HepG2 (cell line): ENCODE measurements around the gene CLIP2.

Experiments
- EP300 ChIP-seq, 3 experiments: sonication (generic) in 1 of 3; formaldehyde crosslinking in 1 of 3; IDR thresholded peaks; 2 replicates each; pipeline versions ENCODE4 v1.5.1 to v1.6.1; 2011 to 2020; ENCODE audit warnings: low read depth in 2 of 3, low read length in 2 of 3, borderline replicate concordance in 1 of 3, improper control_type of control experiment in 1 of 3, mild to moderate bottlenecking in 1 of 3, missing genetic modification reagents in 1 of 3, moderate library complexity in 1 of 3
- NKX3-1 ChIP-seq: sonication (generic); formaldehyde crosslinking; IDR thresholded peaks from 2 replicates; pipeline ENCODE4 v1.5.0; 2020; ENCODE audit warnings: missing genetic modification reagents
- SIN3A ChIP-seq: IDR thresholded peaks from 2 replicates; pipeline ENCODE4 v1.6.1; 2011; ENCODE audit warnings: low read depth, mild to moderate bottlenecking, control low read depth, low read length, borderline replicate concordance
- TCF12 ChIP-seq, 2 experiments: fragments of 450-650 bp in 1 of 2; sonication (generic) in 1 of 2; formaldehyde crosslinking in 1 of 2; IDR thresholded peaks; 2 replicates each; pipeline versions ENCODE4 v1.6.1 to v1.8.0; 2017 to 2022; ENCODE audit warnings: antibody characterized with exemption in 1 of 2, mild to moderate bottlenecking in 1 of 2, missing genetic modification reagents in 1 of 2, moderate library complexity in 1 of 2
- ZFYVE20 ChIP-seq: sonication (generic); formaldehyde crosslinking; IDR thresholded peaks from 2 replicates; pipeline ENCODE4 v1.8.0; 2023; ENCODE audit warnings: low read depth, mild to moderate bottlenecking, moderate library complexity, missing genetic modification reagents, borderline replicate concordance
- ZNF792 ChIP-seq: IDR thresholded peaks from 2 replicates; pipeline ENCODE4 v1.6.1; 2016
- TF ChIP-seq, protein P1 (sequence below): sonication (generic); formaldehyde crosslinking; IDR thresholded peaks from 2 replicates; pipeline ENCODE4 v1.8.0; 2022; ENCODE audit warnings: mild to moderate bottlenecking, missing genetic modification reagents, borderline replicate concordance

DNA sequence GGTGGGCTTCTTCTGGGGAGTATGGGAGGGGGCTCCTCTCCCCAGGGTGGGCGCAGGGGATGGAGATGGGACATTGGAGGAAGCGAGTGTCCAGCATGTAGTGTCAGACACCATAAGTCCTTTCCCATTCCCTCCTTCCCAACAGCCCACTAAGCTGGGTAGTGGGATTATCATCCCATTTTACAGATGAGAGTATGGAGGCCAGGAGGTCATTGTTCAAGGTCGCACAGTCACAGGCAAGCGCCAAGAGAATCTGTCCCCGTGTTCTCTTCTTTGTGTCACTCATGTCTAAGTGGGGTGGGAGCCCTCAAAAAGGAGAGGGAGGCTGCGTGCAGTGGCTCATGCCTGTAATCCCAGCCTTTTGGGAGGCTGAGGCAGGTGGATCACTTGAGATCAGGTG is 64.8 kb downstream of the CLIP2 start:
- TF ChIP-seq SIN3A (no peak), ZNF792 (CRISPR knock-in tag) (no peak), TCF12 (IDR thresholded peaks at IDR 0.05) (no peak), TCF12 (CRISPR knock-in tag; IDR thresholded peaks at IDR 0.05) (no peak), NKX3-1 (no peak), ZFYVE20 (no peak), EP300 (IDR thresholded peaks at IDR 0.05; ENCODE audit: low read depth in 2 of 2, low read length in 2 of 2) (no peak), EP300 (CRISPR knock-in tag; IDR thresholded peaks at IDR 0.05; ENCODE audit: borderline replicate concordance) (no peak)
- TF ChIP-seq, protein P1, sequence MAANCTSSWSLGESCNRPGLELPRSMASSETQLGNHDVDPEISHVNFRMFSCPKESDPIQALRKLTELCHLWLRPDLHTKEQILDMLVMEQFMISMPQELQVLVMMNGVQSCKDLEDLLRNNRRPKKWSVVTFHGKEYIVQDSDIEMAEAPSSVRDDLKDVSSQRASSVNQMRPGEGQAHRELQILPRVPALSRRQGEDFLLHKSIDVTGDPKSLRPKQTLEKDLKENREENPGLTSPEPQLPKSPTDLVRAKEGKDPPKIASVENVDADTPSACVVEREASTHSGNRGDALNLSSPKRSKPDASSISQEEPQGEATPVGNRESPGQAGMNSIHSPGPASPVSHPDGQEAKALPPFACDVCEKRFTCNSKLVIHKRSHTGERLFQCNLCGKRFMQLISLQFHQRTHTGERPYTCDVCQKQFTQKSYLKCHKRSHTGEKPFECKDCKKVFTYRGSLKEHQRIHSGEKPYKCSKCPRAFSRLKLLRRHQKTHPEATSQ: no peak
